ENCODE data around the gene AATK. TPM values are rescaled to one million over a fixed set of nuclear protein-coding genes. Genes with fewer than 3 reads are reported as not detected.

The AATK gene
- total and polyA plus RNA-seq, 9 of the 15 experiments (the other 6 are each of a cell fraction or from before 2014, with no cell fraction given) = 0.11 to 0.55 (median 0.38) TPM; not detected in 5

DNA sequence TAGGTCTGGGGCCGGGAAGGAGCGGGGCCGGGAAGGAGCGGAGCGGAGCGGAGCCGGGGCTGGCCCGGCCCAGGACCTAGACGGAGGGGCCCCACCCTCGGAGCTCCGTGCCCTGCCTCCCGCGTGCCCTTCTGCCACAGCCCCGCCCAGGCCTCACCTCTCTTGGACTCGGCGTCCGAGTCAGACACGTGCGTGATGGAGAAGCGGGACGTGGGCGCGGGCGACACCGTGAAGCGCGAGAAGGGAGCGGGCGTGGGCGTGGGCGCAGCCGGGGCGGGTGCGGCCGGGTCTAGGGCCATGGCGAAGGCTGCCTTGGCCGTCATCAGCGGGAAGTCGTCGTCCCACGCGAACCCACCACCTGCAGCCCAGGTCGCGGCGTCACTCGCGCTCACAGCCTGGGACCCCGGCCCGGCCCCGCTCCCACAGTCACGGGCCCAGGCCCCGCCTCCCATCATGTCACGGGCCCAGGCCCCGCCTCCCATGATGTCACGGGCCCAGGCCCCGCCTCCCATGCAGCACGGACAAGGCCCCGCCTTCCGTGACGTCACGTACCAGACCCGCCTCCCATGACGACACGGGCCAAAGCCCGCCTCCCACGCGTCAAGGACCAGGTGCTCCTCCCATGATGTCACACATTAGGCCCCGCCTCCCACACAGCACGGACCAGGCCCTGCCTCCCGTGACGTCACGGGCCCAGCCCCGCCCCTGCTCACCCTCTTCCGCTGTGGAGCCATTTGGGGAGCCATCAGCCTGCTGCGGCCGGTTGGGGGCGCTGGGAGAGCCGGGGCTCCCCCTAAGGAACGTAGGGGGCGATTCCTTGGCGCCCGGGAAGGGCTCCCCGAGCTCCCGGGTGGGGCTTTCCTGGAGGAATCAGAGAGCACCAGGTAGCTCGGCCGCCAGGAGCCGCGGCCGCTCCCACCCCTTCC, 46.5 kb downstream of the AATK start (continued):
- peak; percentile 92 for TF ChIP-seq EHMT2 (IDR thresholded peaks at IDR 0.05)
- no peak for TF ChIP-seq DIDO1 (tag; IDR thresholded peaks at IDR 0.05; ENCODE audit: low read depth)
- TF ChIP-seq, protein P1, sequence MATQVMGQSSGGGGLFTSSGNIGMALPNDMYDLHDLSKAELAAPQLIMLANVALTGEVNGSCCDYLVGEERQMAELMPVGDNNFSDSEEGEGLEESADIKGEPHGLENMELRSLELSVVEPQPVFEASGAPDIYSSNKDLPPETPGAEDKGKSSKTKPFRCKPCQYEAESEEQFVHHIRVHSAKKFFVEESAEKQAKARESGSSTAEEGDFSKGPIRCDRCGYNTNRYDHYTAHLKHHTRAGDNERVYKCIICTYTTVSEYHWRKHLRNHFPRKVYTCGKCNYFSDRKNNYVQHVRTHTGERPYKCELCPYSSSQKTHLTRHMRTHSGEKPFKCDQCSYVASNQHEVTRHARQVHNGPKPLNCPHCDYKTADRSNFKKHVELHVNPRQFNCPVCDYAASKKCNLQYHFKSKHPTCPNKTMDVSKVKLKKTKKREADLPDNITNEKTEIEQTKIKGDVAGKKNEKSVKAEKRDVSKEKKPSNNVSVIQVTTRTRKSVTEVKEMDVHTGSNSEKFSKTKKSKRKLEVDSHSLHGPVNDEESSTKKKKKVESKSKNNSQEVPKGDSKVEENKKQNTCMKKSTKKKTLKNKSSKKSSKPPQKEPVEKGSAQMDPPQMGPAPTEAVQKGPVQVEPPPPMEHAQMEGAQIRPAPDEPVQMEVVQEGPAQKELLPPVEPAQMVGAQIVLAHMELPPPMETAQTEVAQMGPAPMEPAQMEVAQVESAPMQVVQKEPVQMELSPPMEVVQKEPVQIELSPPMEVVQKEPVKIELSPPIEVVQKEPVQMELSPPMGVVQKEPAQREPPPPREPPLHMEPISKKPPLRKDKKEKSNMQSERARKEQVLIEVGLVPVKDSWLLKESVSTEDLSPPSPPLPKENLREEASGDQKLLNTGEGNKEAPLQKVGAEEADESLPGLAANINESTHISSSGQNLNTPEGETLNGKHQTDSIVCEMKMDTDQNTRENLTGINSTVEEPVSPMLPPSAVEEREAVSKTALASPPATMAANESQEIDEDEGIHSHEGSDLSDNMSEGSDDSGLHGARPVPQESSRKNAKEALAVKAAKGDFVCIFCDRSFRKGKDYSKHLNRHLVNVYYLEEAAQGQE (IDR thresholded peaks at IDR 0.05; ENCODE audit: borderline replicate concordance) = peak; percentile 64
- TF ChIP-seq, protein P1 (CRISPR knock-in tag; IDR thresholded peaks at IDR 0.05; ENCODE audit: low read depth) = no peak
- TF ChIP-seq CHD1 (IDR thresholded peaks at IDR 0.05; ENCODE audit: low read length) = no peak
- TF ChIP-seq NR2C1 (IDR thresholded peaks at IDR 0.05) = no peak
- TF ChIP-seq NR2C1 (tag; IDR thresholded peaks at IDR 0.05) = no peak
- TF ChIP-seq FOXK2 (conservative IDR thresholded peaks at IDR 0.05 in 1 of 2, IDR thresholded peaks at IDR 0.05 in 1 of 2; ENCODE audit: low read depth in 2 of 2) = peak in 1 of 2 experiments; percentile 40; a peak in 2 of 4 replicates
- peak; percentile 100 for TF ChIP-seq MTA3 (IDR thresholded peaks at IDR 0.05; ENCODE audit: borderline replicate concordance)
- TF ChIP-seq, protein P2, sequence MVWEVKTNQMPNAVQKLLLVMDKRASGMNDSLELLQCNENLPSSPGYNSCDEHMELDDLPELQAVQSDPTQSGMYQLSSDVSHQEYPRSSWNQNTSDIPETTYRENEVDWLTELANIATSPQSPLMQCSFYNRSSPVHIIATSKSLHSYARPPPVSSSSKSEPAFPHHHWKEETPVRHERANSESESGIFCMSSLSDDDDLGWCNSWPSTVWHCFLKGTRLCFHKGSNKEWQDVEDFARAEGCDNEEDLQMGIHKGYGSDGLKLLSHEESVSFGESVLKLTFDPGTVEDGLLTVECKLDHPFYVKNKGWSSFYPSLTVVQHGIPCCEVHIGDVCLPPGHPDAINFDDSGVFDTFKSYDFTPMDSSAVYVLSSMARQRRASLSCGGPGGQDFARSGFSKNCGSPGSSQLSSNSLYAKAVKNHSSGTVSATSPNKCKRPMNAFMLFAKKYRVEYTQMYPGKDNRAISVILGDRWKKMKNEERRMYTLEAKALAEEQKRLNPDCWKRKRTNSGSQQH (CRISPR knock-in tag; IDR thresholded peaks at IDR 0.05) = no peak
- TF ChIP-seq STAT5A (IDR thresholded peaks at IDR 0.05; ENCODE audit: borderline replicate concordance, low read length) = no peak
- no peak for TF ChIP-seq ZBTB49 (CRISPR knock-in tag; IDR thresholded peaks at IDR 0.05; ENCODE audit: borderline replicate concordance)
- TF ChIP-seq CCNT2 (IDR thresholded peaks at IDR 0.05; ENCODE audit: borderline replicate concordance, extremely low read depth, insufficient read length, low read depth, low read length) = no peak
- no peak for TF ChIP-seq PRMT5 (CRISPR knock-in tag; IDR thresholded peaks at IDR 0.05)
- peak in 1 of 2 experiments; percentile 47; a peak in 1 of 4 replicates for TF ChIP-seq HDAC1 (IDR thresholded peaks at IDR 0.05)
